ENCODE measurements around the gene ACTR6.

GRCh38 chr12:100151769-100152168 lies 48.8 kb upstream of the ACTR6 start:
- TF ChIP-seq POLR2AphosphoS5 (IDR thresholded peaks at IDR 0.05) (no peak), CTCF (IDR thresholded peaks at IDR 0.05) (no peak), POLR2A (IDR thresholded peaks at IDR 0.05) (no peak)
